Natural killer cell treated with Interleukin-12 subunit alpha and Interleukin-12 subunit beta and Interleukin-15 and Interleukin-18, amount 100 ng/mL, for 72 hours (primary cell): ENCODE data around the gene NSUN6. TPM values are rescaled to one million over a fixed set of nuclear protein-coding genes. Genes with fewer than 3 reads are reported as not detected.

Source experiments
- ATAC-seq, 2 donors: fragments of 150-1000 bp; cut with Tn5 transposase in 1 of 2; sonication (Bioruptor Pico), chemical (Tn5 transposase) in 1 of 2; 2 replicates each; pipeline ENCODE4 v1.10.0; 2021
- DNase-seq: peaks from one replicate; pipeline ENCODE4 v3.0.0; 2022; ENCODE audit warnings: low spot score
- H3K27ac Mint-ChIP-seq, 2 donors: 1 replicate in 1 of 2; 2 replicates in 1 of 2; pipeline ENCODE4 v1.8.0; 2022; ENCODE audit warnings: mixed read lengths in 2 of 2, mild to moderate bottlenecking in 1 of 2, moderate library complexity in 1 of 2
- H3K27me3 Mint-ChIP-seq, 2 donors: 1 replicate in 1 of 2; 2 replicates in 1 of 2; pipeline ENCODE4 v1.8.0; 2022; ENCODE audit warnings: mixed read lengths in 2 of 2
- H3K36me3 Mint-ChIP-seq: one replicate; pipeline ENCODE4 v1.8.0; 2022; ENCODE audit warnings: mixed read lengths
- H3K4me1 Mint-ChIP-seq, 2 donors: 1 replicate in 1 of 2; 2 replicates in 1 of 2; pipeline ENCODE4 v1.8.0; 2022; ENCODE audit warnings: low read depth in 2 of 2, mixed read lengths in 2 of 2, mild to moderate bottlenecking in 1 of 2
- H3K4me3 Mint-ChIP-seq: one replicate; pipeline ENCODE4 v1.8.0; 2022; ENCODE audit warnings: mixed read lengths
- H3K9me3 Mint-ChIP-seq: 2 replicates; pipeline ENCODE4 v1.8.0; 2022; ENCODE audit warnings: mixed read lengths
- total RNA-seq, 2 donors: library from RNA; stranded (reverse); gene quantifications; one replicate each; pipeline ENCODE4 v1.2.3, GENCODE V29; 2022

Gene NSUN6
- total RNA-seq, 2 donors from 2014 or later = 14.1 to 23.6 TPM

DNA sequence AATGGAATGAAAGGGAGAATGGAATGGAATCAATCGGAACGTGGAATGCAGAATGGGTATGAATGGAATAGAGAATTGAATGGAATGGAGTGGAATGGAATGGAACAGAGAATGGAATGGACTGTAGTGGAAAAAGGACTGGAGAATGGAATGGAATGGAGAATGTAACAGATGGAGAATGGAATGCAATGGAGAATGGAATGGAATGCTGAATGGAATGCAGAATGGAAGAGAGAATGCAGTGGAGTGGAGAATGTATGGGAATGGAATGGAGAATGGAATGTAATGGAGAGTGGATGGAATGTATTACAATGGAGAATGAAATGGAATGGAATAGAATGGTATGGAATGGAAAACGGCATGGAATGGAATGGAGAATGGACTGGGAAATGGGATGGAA lies 96.9 kb downstream of the NSUN6 start:
- ATAC-seq = no peak
- peaks cover 6% of the 10 kb centered on the region for H3K36me3 Mint-ChIP-seq

GRCh38 chr10:18551473-18551872 lies 99.9 kb downstream of the NSUN6 start:
- no peak for DNase-seq
- Mint-ChIP-seq H3K36me3 (peaks cover 10% of the 10 kb centered on the region), H3K9me3 (no peaks in the 10 kb centered on the region), H3K27me3 (no peaks in the 10 kb centered on the region), H3K4me1 (no peaks in the 10 kb centered on the region), H3K27ac (no peak overlapping the region), H3K4me3 (no peak overlapping the region)
- ATAC-seq = no peak

More for the DNA sequence above, 96.9 kb downstream of the NSUN6 start:
- H3K9me3 Mint-ChIP-seq = no peaks in the 10 kb centered on the region
- H3K27ac Mint-ChIP-seq = no peak overlapping the region
- H3K4me3 Mint-ChIP-seq = no peak overlapping the region
- no peak for DNase-seq
- H3K27me3 Mint-ChIP-seq = no peaks in the 10 kb centered on the region
- no peaks in the 10 kb centered on the region for H3K4me1 Mint-ChIP-seq

GRCh38 chr10:18549105-18549504 lies 102.3 kb downstream of the NSUN6 start:
- Mint-ChIP-seq H3K4me3 (no peak overlapping the region), H3K27ac (no peak overlapping the region), H3K36me3 (peaks cover 16% of the 10 kb centered on the region), H3K4me1 (no peaks in the 10 kb centered on the region), H3K27me3 (no peaks in the 10 kb centered on the region), H3K9me3 (no peaks in the 10 kb centered on the region)
- DNase-seq (no peak), ATAC-seq (no peak)

DNA sequence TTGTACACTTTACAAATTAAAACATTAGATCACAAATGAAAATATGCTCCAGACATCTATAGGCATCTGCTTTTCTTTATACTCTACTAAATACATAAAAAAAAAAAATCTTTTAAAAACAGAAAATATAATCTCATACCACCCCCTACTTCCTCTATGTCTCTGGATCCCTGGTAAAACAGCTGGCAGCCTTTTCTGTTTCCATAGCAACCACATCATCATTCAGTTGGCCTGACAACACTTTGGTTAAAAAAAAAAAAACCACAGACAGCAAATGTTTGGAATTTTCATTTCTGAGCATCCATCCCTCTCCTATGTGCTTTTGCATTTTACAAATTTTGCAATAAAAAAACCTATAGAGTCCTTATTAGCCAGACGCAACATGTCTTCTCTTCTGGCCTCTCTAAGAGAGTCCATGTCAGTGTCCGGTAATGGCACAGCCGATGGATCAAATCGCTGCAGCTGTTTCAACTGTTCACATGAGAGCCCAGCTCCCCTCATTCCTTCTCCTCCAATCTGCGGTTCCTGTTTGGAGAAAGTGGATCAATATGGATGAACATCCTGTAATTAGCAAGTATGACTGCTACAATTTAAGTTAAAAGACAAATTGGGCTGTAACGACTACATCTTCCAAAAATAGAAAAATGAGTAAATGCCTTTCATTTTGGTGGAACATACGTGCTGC lies 105.6 kb downstream of the NSUN6 start:
- H3K27me3 Mint-ChIP-seq = no peaks in the 10 kb centered on the region
- ATAC-seq = no peak
- no peak overlapping the region for H3K4me3 Mint-ChIP-seq

GRCh38 chr10:18542832-18543231 lies 108.6 kb downstream of the NSUN6 start:
- peaks cover 18% of the 10 kb centered on the region for H3K36me3 Mint-ChIP-seq
- DNase-seq = no peak
- no peaks in the 10 kb centered on the region for H3K27me3 Mint-ChIP-seq

More for the DNA sequence above, 105.6 kb downstream of the NSUN6 start:
- DNase-seq = no peak
- Mint-ChIP-seq H3K36me3 (peaks cover 20% of the 10 kb centered on the region), H3K9me3 (no peaks in the 10 kb centered on the region), H3K27ac (no peak overlapping the region), H3K4me1 (no peaks in the 10 kb centered on the region)

GRCh38 chr10:18540195-18540594 lies 111.2 kb downstream of the NSUN6 start:
- Mint-ChIP-seq H3K27me3 (no peaks in the 10 kb centered on the region), H3K4me3 (no peak overlapping the region), H3K27ac (no peak overlapping the region), H3K4me1 (no peaks in the 10 kb centered on the region), H3K36me3 (peaks cover 14% of the 10 kb centered on the region), H3K9me3 (no peaks in the 10 kb centered on the region)
- ATAC-seq (no peak), DNase-seq (no peak)

More at GRCh38 chr10:18542832-18543231, 108.6 kb downstream of the NSUN6 start:
- Mint-ChIP-seq H3K9me3 (no peaks in the 10 kb centered on the region), H3K27ac (no peak overlapping the region), H3K4me3 (no peak overlapping the region), H3K4me1 (no peaks in the 10 kb centered on the region)
- no peak for ATAC-seq

DNA sequence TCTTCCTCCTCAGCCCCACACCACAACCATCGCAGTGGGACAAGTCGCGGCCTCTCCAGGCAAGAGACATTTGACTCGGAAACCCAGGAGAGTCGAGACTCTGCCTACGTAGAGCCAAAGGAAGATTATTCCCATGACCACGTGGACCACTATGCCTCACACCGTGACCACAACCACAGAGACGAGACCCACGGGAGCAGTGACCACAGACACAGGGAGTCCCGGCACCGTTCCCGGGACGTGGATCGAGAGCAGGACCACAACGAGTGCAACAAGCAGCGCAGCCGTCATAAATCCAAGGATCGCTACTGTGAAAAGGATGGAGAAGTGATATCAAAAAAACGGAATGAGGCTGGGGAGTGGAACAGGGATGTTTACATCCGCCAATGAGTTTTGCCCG lies 112.1 kb downstream of the NSUN6 start:
- Mint-ChIP-seq H3K27me3 (no peaks in the 10 kb centered on the region), H3K27ac (no peak overlapping the region), H3K36me3 (peaks cover 14% of the 10 kb centered on the region), H3K4me1 (no peaks in the 10 kb centered on the region), H3K9me3 (no peaks in the 10 kb centered on the region), H3K4me3 (no peak overlapping the region)
- no peak for ATAC-seq
- DNase-seq = no peak

- no peak for DNase-seq
- no peaks in the 10 kb centered on the region for H3K36me3 Mint-ChIP-seq
- no peaks in the 10 kb centered on the region for H3K27me3 Mint-ChIP-seq
- no peak overlapping the region for H3K4me3 Mint-ChIP-seq
- no peaks in the 10 kb centered on the region for H3K4me1 Mint-ChIP-seq
- peaks cover 2% of the 10 kb centered on the region for H3K9me3 Mint-ChIP-seq
- no peak overlapping the region for H3K27ac Mint-ChIP-seq
- ATAC-seq = no peak
Measured at GRCh38 chr10:18533896-18534295, 117.5 kb downstream of the NSUN6 start.

- H3K27me3 Mint-ChIP-seq = no peaks in the 10 kb centered on the region
- H3K4me3 Mint-ChIP-seq = no peak overlapping the region
- ATAC-seq (no peak), DNase-seq (no peak)
- H3K9me3 Mint-ChIP-seq = peaks cover 2% of the 10 kb centered on the region
- H3K36me3 Mint-ChIP-seq = no peaks in the 10 kb centered on the region
- H3K27ac Mint-ChIP-seq = no peak overlapping the region
- no peaks in the 10 kb centered on the region for H3K4me1 Mint-ChIP-seq
Measured at GRCh38 chr10:18532881-18533535, 118.4 kb downstream of the NSUN6 start.

DNA sequence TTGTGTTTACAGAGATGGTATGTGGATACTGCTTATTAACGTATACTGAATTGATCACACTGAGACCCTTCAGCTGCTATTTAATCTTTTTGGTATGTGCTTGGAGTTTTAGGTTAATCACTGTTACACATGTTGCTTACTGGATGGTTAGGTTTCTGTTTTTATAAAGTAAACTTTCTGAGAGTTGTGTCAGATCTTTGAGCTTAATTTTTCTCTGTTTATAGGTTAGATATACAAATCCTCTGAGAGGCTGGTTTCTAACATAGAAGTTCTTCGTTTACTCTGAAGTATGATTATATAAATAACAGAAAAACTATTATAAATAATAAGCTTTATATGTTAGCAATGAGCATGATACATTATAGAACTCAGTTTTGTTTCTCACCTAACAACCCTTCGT lies 123.1 kb downstream of the NSUN6 start:
- no peak for ATAC-seq
- Mint-ChIP-seq H3K4me3 (no peak overlapping the region), H3K9me3 (peaks cover 2% of the 10 kb centered on the region), H3K27ac (no peak overlapping the region), H3K36me3 (no peaks in the 10 kb centered on the region), H3K27me3 (no peaks in the 10 kb centered on the region), H3K4me1 (no peaks in the 10 kb centered on the region)
- no peak for DNase-seq

DNA sequence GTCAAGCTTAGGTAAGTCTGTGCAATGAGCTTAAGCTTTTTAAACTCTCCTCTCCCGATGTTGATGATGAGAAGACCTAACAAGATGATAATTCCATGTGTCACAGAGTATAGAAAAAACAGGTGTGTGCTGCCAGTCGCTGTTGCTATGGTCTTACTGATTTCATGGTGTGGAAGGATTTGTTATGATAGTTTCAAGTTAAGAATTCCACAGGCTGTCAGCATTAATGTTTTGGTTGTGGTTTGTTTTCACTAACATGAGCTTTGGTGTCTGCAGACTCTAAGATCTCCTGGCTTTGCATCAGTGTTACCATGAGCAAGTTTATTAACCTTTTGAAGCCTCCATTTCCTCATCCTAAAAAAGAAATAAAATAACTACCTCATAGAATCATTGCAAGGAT lies 123.7 kb downstream of the NSUN6 start:
- ATAC-seq = no peak
- Mint-ChIP-seq H3K36me3 (no peaks in the 10 kb centered on the region), H3K27me3 (no peaks in the 10 kb centered on the region), H3K4me3 (no peak overlapping the region), H3K9me3 (peaks cover 2% of the 10 kb centered on the region), H3K27ac (no peak overlapping the region), H3K4me1 (no peaks in the 10 kb centered on the region)
- DNase-seq = no peak

DNA sequence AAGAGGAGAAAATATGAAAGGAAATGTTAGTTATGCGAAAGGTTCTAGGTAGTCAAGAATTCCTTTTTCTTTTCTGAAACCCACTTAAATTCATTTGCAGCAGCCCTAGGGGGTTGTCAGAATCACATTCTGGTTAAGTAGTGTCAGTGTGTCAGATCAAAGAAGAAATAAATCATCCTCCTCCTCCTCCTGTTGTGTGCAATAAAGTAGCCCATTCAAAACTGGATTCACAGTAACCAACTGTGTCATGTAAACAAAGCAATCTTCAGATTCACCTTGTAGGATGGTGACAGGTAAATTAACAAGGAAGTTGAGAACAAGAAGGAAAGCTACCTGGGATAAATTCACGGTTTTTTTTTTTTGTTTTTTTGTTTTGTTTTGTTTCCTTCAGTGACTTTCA lies 127.5 kb downstream of the NSUN6 start:
- DNase-seq = no peak
- no peak overlapping the region for H3K4me3 Mint-ChIP-seq
- no peaks in the 10 kb centered on the region for H3K36me3 Mint-ChIP-seq
- H3K4me1 Mint-ChIP-seq = no peaks in the 10 kb centered on the region
- H3K27ac Mint-ChIP-seq = no peak overlapping the region
- H3K9me3 Mint-ChIP-seq = peaks cover 11% of the 10 kb centered on the region
- no peak for ATAC-seq
- H3K27me3 Mint-ChIP-seq = peaks cover 5 to 8% of the 10 kb centered on the region in 2 donors

DNA sequence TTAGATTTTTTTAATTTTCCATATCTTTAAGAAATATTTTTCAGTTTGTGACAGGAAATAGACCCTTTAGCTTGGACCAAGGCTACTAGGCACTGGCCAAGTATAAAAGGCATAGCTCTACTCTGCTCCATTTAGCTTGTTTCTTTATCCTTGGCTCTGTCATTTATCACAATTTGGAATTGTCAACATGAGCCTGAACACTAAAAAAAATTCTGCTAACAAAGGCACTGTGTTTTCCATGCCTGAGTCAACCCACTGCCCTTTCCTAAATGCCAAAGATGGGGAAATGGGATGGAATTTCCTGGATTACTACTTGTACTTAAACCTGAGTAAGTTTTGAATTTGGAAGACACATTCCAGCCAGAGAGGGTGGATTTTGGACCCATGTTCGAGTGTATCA lies 128.4 kb downstream of the NSUN6 start:
- H3K4me3 Mint-ChIP-seq = no peak overlapping the region
- no peak for ATAC-seq

DNA sequence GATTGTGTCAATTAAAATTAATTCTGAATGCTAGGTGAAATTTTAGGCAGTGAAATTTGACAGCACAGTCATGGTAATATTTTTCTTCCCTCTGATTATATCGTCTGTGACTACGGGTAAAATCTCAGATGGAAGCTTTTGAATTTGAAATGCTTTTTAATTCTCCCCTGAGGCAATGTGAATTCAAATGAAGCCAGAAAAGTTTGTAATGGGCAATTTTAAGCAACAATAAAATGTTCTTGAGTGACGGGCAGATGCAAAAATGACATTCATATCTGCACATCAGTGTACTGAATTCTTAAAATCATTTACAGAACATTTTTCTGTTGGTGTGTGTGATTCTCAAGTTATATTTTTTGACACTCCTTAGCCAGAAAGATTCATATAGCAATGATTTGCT lies 134.5 kb downstream of the NSUN6 start:
- no peak overlapping the region for H3K4me3 Mint-ChIP-seq
- DNase-seq (no peak), ATAC-seq (no peak)
- peaks cover 5 to 8% of the 10 kb centered on the region in 2 donors for H3K27me3 Mint-ChIP-seq
- peaks cover 23% of the 10 kb centered on the region for H3K9me3 Mint-ChIP-seq
- no peaks in the 10 kb centered on the region for H3K4me1 Mint-ChIP-seq
- no peak overlapping the region for H3K27ac Mint-ChIP-seq
- peaks cover 6% of the 10 kb centered on the region for H3K36me3 Mint-ChIP-seq

More for the DNA sequence above, 128.4 kb downstream of the NSUN6 start:
- no peak overlapping the region for H3K27ac Mint-ChIP-seq
- no peak for DNase-seq
- peaks cover 5 to 8% of the 10 kb centered on the region in 2 donors for H3K27me3 Mint-ChIP-seq
- no peaks in the 10 kb centered on the region for H3K36me3 Mint-ChIP-seq
- H3K9me3 Mint-ChIP-seq = peaks cover 11% of the 10 kb centered on the region
- H3K4me1 Mint-ChIP-seq = no peaks in the 10 kb centered on the region
